Coronary artery (tissue), 2 donors: ENCODE data around the gene STK38L.
"Not testable (repeated sequence)": the region's sequence is repeated elsewhere in the genome, so short reads cannot be mapped to it uniquely, and the experiment has no call there.

Experiments
- DNase-seq: peaks from one replicate; pipeline ENCODE4 v3.0.0-alpha.2; 2017; ENCODE audit warnings: low spot score
- H3K27ac ChIP-seq, 2 donors: fragments of 200-600 bp; sonication (generic); one replicate each; pipeline ENCODE4 v1.5.1; 2016 to 2019
- H3K4me3 ChIP-seq: fragments of 200-600 bp; sonication (generic); 2 replicates; pipeline ENCODE4 v1.5.1; 2016; ENCODE audit warnings: mild to moderate bottlenecking, moderate library complexity
- CTCF ChIP-seq: fragments of 200-600 bp; sonication (generic); IDR thresholded peaks from one replicate; pipeline ENCODE4 v1.5.1; 2019; ENCODE audit warnings: antibody characterized with exemption

STK38L gene

GRCh38 chr12:27226407-27226929 is 17.6 kb upstream of the STK38L start:
- TF ChIP-seq CTCF: no peak
- Histone ChIP-seq H3K4me3 (no peak overlapping the region), H3K27ac (peak overlapping the region in 1 of 2 donors; percentile 70)
- no peak for DNase-seq

- no peak overlapping the region for H3K27ac ChIP-seq
- DNase-seq: no peak
Measured at GRCh38 chr12:27229367-27229766, 14.7 kb upstream of the STK38L start.

GRCh38 chr12:27231374-27231773 is 12.7 kb upstream of the STK38L start:
- H3K27ac ChIP-seq, H3K4me3 ChIP-seq, DNase-seq: not testable (repeated sequence)

More at GRCh38 chr12:27229367-27229766, 14.7 kb upstream of the STK38L start:
- no peak for TF ChIP-seq CTCF
- H3K4me3 ChIP-seq: no peak overlapping the region

- no peak for DNase-seq
- Histone ChIP-seq H3K4me3 (no peak overlapping the region), H3K27ac (no peak overlapping the region)
- TF ChIP-seq CTCF: no peak
Measured at GRCh38 chr12:27233814-27234213, 10.3 kb upstream of the STK38L start.

- TF ChIP-seq CTCF: no peak
- Histone ChIP-seq H3K4me3 (no peak overlapping the region), H3K27ac (no peak overlapping the region)
- DNase-seq: no peak
Measured at GRCh38 chr12:27236498-27236897, 7.6 kb upstream of the STK38L start.

GRCh38 chr12:27237790-27238771 is 6.0 kb upstream of the STK38L start:
- no peak for DNase-seq
- H3K4me3 ChIP-seq: no peak overlapping the region
- H3K27ac ChIP-seq: peak overlapping the region in 1 of 2 donors; percentile 37
- TF ChIP-seq CTCF: no peak

- TF ChIP-seq CTCF: no peak
- no peak for DNase-seq
- Histone ChIP-seq H3K4me3 (no peak overlapping the region), H3K27ac (no peak overlapping the region)
Measured at GRCh38 chr12:27243006-27243405, 1.1 kb upstream of the STK38L start.
